ENCODE results near the gene IKZF2. TPM values are rescaled to one million over a fixed set of nuclear protein-coding genes. Genes with fewer than 3 reads are reported as not detected.
A peak's percentile ranks its signal among the peaks of the same experiment; 100 is the strongest.

The IKZF2 gene
- total RNA-seq, 1 experiment from 2014 or later: 14.2 TPM

DNA sequence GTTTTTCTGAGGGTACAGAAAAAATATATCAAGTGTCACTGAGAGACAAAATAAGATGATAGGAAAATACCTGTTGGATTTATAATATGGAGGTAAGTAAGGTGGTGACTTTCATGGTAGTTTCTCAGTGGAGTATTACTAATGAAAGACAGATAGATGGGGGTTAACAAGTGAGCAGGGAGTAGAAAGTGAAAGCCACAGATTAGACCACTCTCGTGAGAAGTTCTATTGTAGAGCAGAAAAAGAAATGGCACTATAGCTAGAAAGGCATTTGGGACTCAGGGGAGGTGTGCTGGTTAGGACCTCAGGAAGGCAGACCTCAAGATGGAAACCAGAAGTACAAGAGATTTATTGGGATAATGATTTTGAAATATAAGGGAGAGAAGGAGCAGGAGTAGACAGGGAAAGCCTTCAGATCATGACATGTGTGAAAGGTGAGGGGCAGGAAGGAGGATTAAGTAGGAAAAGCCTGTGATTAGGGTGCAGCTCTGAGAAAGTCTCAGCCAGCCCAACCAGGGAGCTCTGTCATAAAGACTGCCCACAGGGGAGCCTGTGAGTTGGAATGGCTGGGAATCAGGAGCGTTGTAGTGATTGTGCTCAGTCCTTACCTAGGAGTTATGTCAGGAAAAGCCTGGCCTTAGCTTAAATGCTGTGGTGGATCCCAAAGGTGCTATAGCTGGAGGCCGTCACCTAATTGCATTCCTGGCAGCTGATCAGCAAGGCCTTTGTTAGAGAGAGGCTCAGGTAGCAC is 198.1 kb downstream of the IKZF2 start:
- no peak overlapping the region for H3K27ac Mint-ChIP-seq (ENCODE audit: unreplicated experiment)
- peak in 1 of 2 experiments; percentile 37 for DNase-seq
- no peaks in the 10 kb centered on the region for H3K27me3 Mint-ChIP-seq (ENCODE audit: insufficient read depth, unreplicated experiment)
- Histone ChIP-seq H3K9me3 (no peaks in the 10 kb centered on the region), H3K4me1 (no peaks in the 10 kb centered on the region), H3K4me3 (ENCODE audit: low read depth, low read length) (no peak overlapping the region), H3K36me3 (ENCODE audit: control insufficient read depth, insufficient read depth, low read length) (no peaks in the 10 kb centered on the region), H3K27me3 (replicated peaks; ENCODE audit: control insufficient read depth, insufficient read depth, low read length) (no peaks in the 10 kb centered on the region)
- no TSS peak for BruUV-seq (replicated peaks)
- peaks cover 18% of the 10 kb centered on the region for H3K4me1 Mint-ChIP-seq (ENCODE audit: low read depth, unreplicated experiment)
- POLR2A ChIA-PET: no interaction called here
- TF ChIP-seq CTCF (IDR thresholded peaks at IDR 0.05; ENCODE audit: insufficient read depth in 1 of 2, low read depth in 1 of 2, low read length in 1 of 2, severe bottlenecking in 1 of 2, unreplicated experiment in 1 of 2): no peak
- peaks cover 12% of the 10 kb centered on the region for H3K9me3 Mint-ChIP-seq (ENCODE audit: unreplicated experiment)
- no peak overlapping the region for H3K4me3 Mint-ChIP-seq (ENCODE audit: unreplicated experiment)
- CTCF ChIA-PET: no interaction called here
- H3K36me3 Mint-ChIP-seq (ENCODE audit: insufficient read depth, unreplicated experiment): no peaks in the 10 kb centered on the region
- intact Hi-C loops (cut with micrococcal nuclease; ENCODE audit: unreplicated experiment): no loop called here

DNA sequence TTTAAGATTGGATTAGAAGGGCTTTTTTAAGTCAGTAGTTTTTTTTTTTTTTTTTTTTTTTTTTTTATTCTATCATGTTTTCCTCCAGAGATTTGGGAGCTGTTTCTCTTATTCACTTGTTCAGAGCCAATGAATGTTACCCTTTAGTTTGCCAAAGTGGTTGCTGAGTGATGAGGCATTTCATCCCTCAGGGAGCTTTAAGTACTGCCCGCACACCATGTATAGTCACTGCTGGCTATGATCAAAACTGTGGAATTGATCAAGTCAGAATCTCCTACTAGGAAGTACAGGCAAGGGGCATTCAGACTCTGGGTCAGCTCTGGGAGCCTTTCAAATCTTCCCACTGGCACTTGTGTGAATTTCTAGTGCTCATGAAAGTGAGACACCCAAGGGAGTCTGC is 201.6 kb downstream of the IKZF2 start:
- H3K27me3 Mint-ChIP-seq (ENCODE audit: insufficient read depth, unreplicated experiment): no peaks in the 10 kb centered on the region
- intact Hi-C loops (cut with micrococcal nuclease; ENCODE audit: unreplicated experiment): no loop called here
- ChIA-PET POLR2A (no interaction called here), CTCF (no interaction called here)
- no peak for DNase-seq
- H3K4me3 Mint-ChIP-seq (ENCODE audit: unreplicated experiment): no peak overlapping the region
- Histone ChIP-seq H3K4me3 (ENCODE audit: low read depth, low read length) (no peak overlapping the region), H3K27me3 (replicated peaks; ENCODE audit: control insufficient read depth, insufficient read depth, low read length) (no peaks in the 10 kb centered on the region), H3K4me1 (no peaks in the 10 kb centered on the region), H3K9me3 (no peaks in the 10 kb centered on the region), H3K36me3 (ENCODE audit: control insufficient read depth, insufficient read depth, low read length) (no peaks in the 10 kb centered on the region)
- BruUV-seq (replicated peaks): no TSS peak
- peaks cover 12% of the 10 kb centered on the region for H3K9me3 Mint-ChIP-seq (ENCODE audit: unreplicated experiment)
- H3K27ac Mint-ChIP-seq (ENCODE audit: unreplicated experiment): no peak overlapping the region
- H3K4me1 Mint-ChIP-seq (ENCODE audit: low read depth, unreplicated experiment): peaks cover 19% of the 10 kb centered on the region
- no peak for TF ChIP-seq CTCF (IDR thresholded peaks at IDR 0.05; ENCODE audit: insufficient read depth in 1 of 2, low read depth in 1 of 2, low read length in 1 of 2, severe bottlenecking in 1 of 2, unreplicated experiment in 1 of 2)
- no peaks in the 10 kb centered on the region for H3K36me3 Mint-ChIP-seq (ENCODE audit: insufficient read depth, unreplicated experiment)

Other genes with a start within 250 kb of the IKZF2 start
- gene SPAG16, start 132.9 kb upstream of the IKZF2 start, total RNA-seq (2022): 21.5 and 25.3 TPM in 2 replicates

All from Caco-2 (cell line).